Endothelial cell (in vitro differentiated cells): ENCODE data around the gene CREB5. TPM values are rescaled to one million over a fixed set of nuclear protein-coding genes. Genes with fewer than 3 reads are reported as not detected.

Source experiments
- DNase-seq: peaks from one replicate; pipeline ENCODE4 v3.0.0; 2021; ENCODE audit warnings: low spot score
- H3K27ac Mint-ChIP-seq: one replicate; pipeline ENCODE4 v1.8.0; 2021; ENCODE audit warnings: mixed read lengths, inconsistent platforms; ENCODE audit not compliant: unreplicated experiment
- H3K27me3 Mint-ChIP-seq: one replicate; pipeline ENCODE4 v1.8.0; 2021; ENCODE audit warnings: mild to moderate bottlenecking, moderate library complexity, mixed read lengths, inconsistent platforms; ENCODE audit not compliant: unreplicated experiment
- H3K36me3 Mint-ChIP-seq: one replicate; pipeline ENCODE4 v1.8.0; 2021; ENCODE audit warnings: mild to moderate bottlenecking, low read depth, mixed read lengths, inconsistent platforms; ENCODE audit not compliant: unreplicated experiment
- H3K4me1 Mint-ChIP-seq: one replicate; pipeline ENCODE4 v1.8.0; 2021; ENCODE audit warnings: mild to moderate bottlenecking, mixed read lengths, inconsistent platforms; ENCODE audit not compliant: unreplicated experiment
- H3K4me3 Mint-ChIP-seq: one replicate; pipeline ENCODE4 v1.8.0; 2021; ENCODE audit warnings: mild to moderate bottlenecking, mixed read lengths, inconsistent platforms; ENCODE audit not compliant: unreplicated experiment
- H3K9me3 Mint-ChIP-seq: one replicate; pipeline ENCODE4 v1.8.0; 2021; ENCODE audit warnings: mixed read lengths, inconsistent platforms; ENCODE audit not compliant: unreplicated experiment
- CTCF ChIP-seq: fragments of 200-600 bp; sonication (generic); IDR thresholded peaks from one replicate; pipeline ENCODE4 v1.5.0; 2021; ENCODE audit warnings: antibody characterized with exemption; ENCODE audit not compliant: unreplicated experiment
- total RNA-seq: library from RNA; stranded (reverse); fragmentation: NEBNext Ultra II Directional; extraction: Animal tissue kit (Norgen Biotek cat#: 25700); gene quantifications from one replicate; pipeline ENCODE4 v1.2.1, GENCODE V29; 2021; ENCODE audit not compliant: unreplicated experiment

The CREB5 gene
- total RNA-seq, 1 donor from 2014 or later: 5.6 TPM

- no peaks in the 10 kb centered on the region for H3K36me3 Mint-ChIP-seq
- TF ChIP-seq CTCF: no peak
- peaks cover 1% of the 10 kb centered on the region for H3K4me1 Mint-ChIP-seq
- peaks cover 3% of the 10 kb centered on the region for H3K27me3 Mint-ChIP-seq
- no peaks in the 10 kb centered on the region for H3K9me3 Mint-ChIP-seq
- DNase-seq: no peak
- no peak overlapping the region for H3K27ac Mint-ChIP-seq
- no peak overlapping the region for H3K4me3 Mint-ChIP-seq
Measured at GRCh38 chr7:28847681-28848080, 435.4 kb downstream of the CREB5 start.

- Mint-ChIP-seq H3K36me3 (no peaks in the 10 kb centered on the region), H3K27ac (no peak overlapping the region), H3K9me3 (no peaks in the 10 kb centered on the region), H3K27me3 (peaks cover 2% of the 10 kb centered on the region), H3K4me1 (no peaks in the 10 kb centered on the region), H3K4me3 (no peak overlapping the region)
- no peak for DNase-seq
- no peak for TF ChIP-seq CTCF
Measured at GRCh38 chr7:28848906-28849305, 436.6 kb downstream of the CREB5 start.

- no peak overlapping the region for H3K27ac Mint-ChIP-seq
Measured at GRCh38 chr7:28850699-28851098, 438.4 kb downstream of the CREB5 start.

GRCh38 chr7:28853150-28853549 lies 440.8 kb downstream of the CREB5 start:
- no peak for DNase-seq
- H3K27me3 Mint-ChIP-seq: peaks cover 5% of the 10 kb centered on the region
- no peak for TF ChIP-seq CTCF
- no peaks in the 10 kb centered on the region for H3K9me3 Mint-ChIP-seq
- H3K27ac Mint-ChIP-seq: no peak overlapping the region
- no peak overlapping the region for H3K4me3 Mint-ChIP-seq
- no peaks in the 10 kb centered on the region for H3K4me1 Mint-ChIP-seq
- no peaks in the 10 kb centered on the region for H3K36me3 Mint-ChIP-seq

More at GRCh38 chr7:28850699-28851098, 438.4 kb downstream of the CREB5 start:
- Mint-ChIP-seq H3K4me3 (no peak overlapping the region), H3K4me1 (no peaks in the 10 kb centered on the region), H3K27me3 (peaks cover 5% of the 10 kb centered on the region), H3K36me3 (no peaks in the 10 kb centered on the region), H3K9me3 (no peaks in the 10 kb centered on the region)
- no peak for DNase-seq
- no peak for TF ChIP-seq CTCF

- peak; percentile 90 for DNase-seq
- H3K9me3 Mint-ChIP-seq: no peaks in the 10 kb centered on the region
- no peaks in the 10 kb centered on the region for H3K4me1 Mint-ChIP-seq
- H3K27ac Mint-ChIP-seq: no peak overlapping the region
- peak; percentile 66 for TF ChIP-seq CTCF
- H3K4me3 Mint-ChIP-seq: peak overlapping the region; percentile 85
- peaks cover 5% of the 10 kb centered on the region for H3K27me3 Mint-ChIP-seq
- H3K36me3 Mint-ChIP-seq: no peaks in the 10 kb centered on the region
Measured at GRCh38 chr7:28853834-28854749, 441.8 kb downstream of the CREB5 start.
